Measurements from ENCODE around the gene CHST4. TPM values are rescaled to one million over a fixed set of nuclear protein-coding genes. Genes with fewer than 3 reads are reported as not detected.

Gene CHST4
- total and polyA plus RNA-seq, 3 donors from 2014 or later: 0.32 to 0.56 TPM; not detected in 1

- no peak overlapping the region for H3K4me3 ChIP-seq
- no peaks in the 10 kb centered on the region for H3K36me3 ChIP-seq (ENCODE audit: low read depth, missing control alignments)
- H3K9me3 ChIP-seq: no peaks in the 10 kb centered on the region
- TF ChIP-seq POLR2A (IDR thresholded peaks at IDR 0.05): no peak
- no peak for TF ChIP-seq CTCF (IDR thresholded peaks at IDR 0.05)
- no peaks in the 10 kb centered on the region for H3K4me1 ChIP-seq
- no peak overlapping the region for H3K27ac ChIP-seq
- no peak for DNase-seq
- 87 to 90% methylated on average over 4 of the region's 4 CpGs for WGBS, 2 donors
- intact Hi-C loops (cut with DNase I; ENCODE audit: low total_unique reads): no loop called here
- no peaks in the 10 kb centered on the region for H3K27me3 ChIP-seq
Observed at GRCh38 chr16:71569621-71570020, 43.4 kb downstream of the CHST4 start.

GRCh38 chr16:71570144-71570543, 43.9 kb downstream of the CHST4 start:
- H3K27me3 ChIP-seq: no peaks in the 10 kb centered on the region
- TF ChIP-seq CTCF (IDR thresholded peaks at IDR 0.05): no peak
- TF ChIP-seq POLR2A (IDR thresholded peaks at IDR 0.05): no peak
- no peaks in the 10 kb centered on the region for H3K9me3 ChIP-seq
- DNase-seq: no peak
- H3K4me1 ChIP-seq: no peaks in the 10 kb centered on the region
- intact Hi-C loops (cut with DNase I; ENCODE audit: low total_unique reads): no loop called here
- no peak overlapping the region for H3K4me3 ChIP-seq
- 94 to 96% methylated on average over 8 of the region's 8 CpGs for WGBS, 2 donors
- H3K27ac ChIP-seq: no peak overlapping the region
- H3K36me3 ChIP-seq (ENCODE audit: low read depth, missing control alignments): no peaks in the 10 kb centered on the region

- Histone ChIP-seq H3K4me1 (no peaks in the 10 kb centered on the region), H3K27ac (no peak overlapping the region), H3K36me3 (ENCODE audit: low read depth, missing control alignments) (no peaks in the 10 kb centered on the region), H3K27me3 (no peaks in the 10 kb centered on the region), H3K4me3 (no peak overlapping the region), H3K9me3 (no peaks in the 10 kb centered on the region)
- intact Hi-C loops (cut with DNase I; ENCODE audit: low total_unique reads): no loop called here
- no peak for DNase-seq
- no peak for TF ChIP-seq POLR2A (IDR thresholded peaks at IDR 0.05)
- WGBS, 2 donors: 59 to 69% methylated on average over 3 of the region's 3 CpGs
Observed at GRCh38 chr16:71572497-71573116, 46.4 kb downstream of the CHST4 start.

GRCh38 chr16:71573387-71574094, 47.3 kb downstream of the CHST4 start:
- Histone ChIP-seq H3K36me3 (ENCODE audit: low read depth, missing control alignments) (no peaks in the 10 kb centered on the region), H3K27me3 (no peaks in the 10 kb centered on the region), H3K4me3 (no peak overlapping the region), H3K4me1 (no peaks in the 10 kb centered on the region), H3K27ac (no peak overlapping the region), H3K9me3 (no peaks in the 10 kb centered on the region)
- TF ChIP-seq CTCF (IDR thresholded peaks at IDR 0.05) (no peak), POLR2A (IDR thresholded peaks at IDR 0.05) (no peak)
- no peak for DNase-seq
- WGBS, 2 donors: 79 to 81% methylated on average over 5 of the region's 5 CpGs
- intact Hi-C loops (cut with DNase I; ENCODE audit: low total_unique reads): no loop called here

GRCh38 chr16:71574702-71575101, 48.5 kb downstream of the CHST4 start:
- Histone ChIP-seq H3K4me1 (no peaks in the 10 kb centered on the region), H3K4me3 (no peak overlapping the region), H3K36me3 (ENCODE audit: low read depth, missing control alignments) (no peaks in the 10 kb centered on the region), H3K9me3 (no peaks in the 10 kb centered on the region), H3K27ac (no peak overlapping the region), H3K27me3 (no peaks in the 10 kb centered on the region)
- TF ChIP-seq CTCF (IDR thresholded peaks at IDR 0.05): no peak
- no peak for TF ChIP-seq POLR2A (IDR thresholded peaks at IDR 0.05)
- no peak for DNase-seq
- intact Hi-C loops (cut with DNase I; ENCODE audit: low total_unique reads): no loop called here
